ENCODE data around the gene KIF5C.
A peak's percentile ranks its signal among the peaks of the same experiment; 100 is the strongest.

Gene KIF5C

DNA sequence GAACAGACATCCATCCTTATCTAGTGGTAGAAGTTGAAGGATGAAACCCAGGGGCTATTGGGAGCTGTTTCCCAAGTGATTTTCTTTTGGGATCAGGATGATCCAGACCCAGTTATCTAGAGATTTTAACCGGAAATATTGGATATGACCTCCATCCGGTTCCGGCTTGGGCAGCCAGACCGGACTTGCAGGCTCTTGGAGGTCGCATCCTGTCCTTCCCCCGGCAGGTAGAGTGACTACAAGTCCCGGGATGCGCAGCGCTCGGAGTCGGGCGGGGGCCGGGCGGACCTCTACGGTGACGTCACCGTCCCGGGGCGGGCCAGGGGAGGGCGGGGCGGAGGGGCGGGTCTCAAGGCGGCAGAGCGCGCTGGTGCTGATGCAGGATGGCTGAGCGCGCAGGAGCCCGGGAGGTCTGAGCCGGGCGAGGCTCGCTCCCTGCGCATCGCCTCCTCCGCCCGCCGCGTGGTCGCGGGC, at the start of gene KIF5C:
TSS of gene KIF5C (plus strand) at position 360 of the 474 bp plus-strand sequence. CDS start 391 bp downstream, outside the sequence.
- H3K4me3 ChIP-seq (ENCODE audit: low read length): no peak within 1 kb of the TSS
- TF ChIP-seq, protein P1, sequence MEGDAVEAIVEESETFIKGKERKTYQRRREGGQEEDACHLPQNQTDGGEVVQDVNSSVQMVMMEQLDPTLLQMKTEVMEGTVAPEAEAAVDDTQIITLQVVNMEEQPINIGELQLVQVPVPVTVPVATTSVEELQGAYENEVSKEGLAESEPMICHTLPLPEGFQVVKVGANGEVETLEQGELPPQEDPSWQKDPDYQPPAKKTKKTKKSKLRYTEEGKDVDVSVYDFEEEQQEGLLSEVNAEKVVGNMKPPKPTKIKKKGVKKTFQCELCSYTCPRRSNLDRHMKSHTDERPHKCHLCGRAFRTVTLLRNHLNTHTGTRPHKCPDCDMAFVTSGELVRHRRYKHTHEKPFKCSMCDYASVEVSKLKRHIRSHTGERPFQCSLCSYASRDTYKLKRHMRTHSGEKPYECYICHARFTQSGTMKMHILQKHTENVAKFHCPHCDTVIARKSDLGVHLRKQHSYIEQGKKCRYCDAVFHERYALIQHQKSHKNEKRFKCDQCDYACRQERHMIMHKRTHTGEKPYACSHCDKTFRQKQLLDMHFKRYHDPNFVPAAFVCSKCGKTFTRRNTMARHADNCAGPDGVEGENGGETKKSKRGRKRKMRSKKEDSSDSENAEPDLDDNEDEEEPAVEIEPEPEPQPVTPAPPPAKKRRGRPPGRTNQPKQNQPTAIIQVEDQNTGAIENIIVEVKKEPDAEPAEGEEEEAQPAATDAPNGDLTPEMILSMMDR (IDR thresholded peaks at IDR 0.05; ENCODE audit: insufficient read depth, low read depth, low read length, missing control alignments): no peak
- DNase-seq (ENCODE audit: low read depth): peak; percentile 86

DNA sequence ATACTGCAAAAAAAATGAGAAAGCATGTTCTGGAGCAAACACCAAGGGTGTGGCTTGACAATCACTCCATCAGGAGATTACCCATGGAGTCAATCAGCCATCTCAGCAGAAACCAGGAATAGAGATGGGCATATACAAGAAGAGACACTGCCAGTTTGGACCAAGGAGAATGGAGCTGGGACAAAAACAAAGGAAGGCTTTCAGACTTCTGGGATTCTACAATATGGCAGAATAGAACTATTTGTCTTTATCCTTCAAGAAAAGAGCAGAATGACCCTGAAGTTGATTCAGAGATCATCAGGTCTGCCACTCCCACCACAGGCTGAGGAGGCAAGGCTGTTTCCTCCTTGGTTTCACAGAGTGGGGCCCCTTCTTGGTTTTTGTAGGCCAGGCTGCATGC, 48.2 kb upstream of the KIF5C start:
- DNase-seq (ENCODE audit: low read depth): no peak
- TF ChIP-seq, protein P1 (IDR thresholded peaks at IDR 0.05; ENCODE audit: insufficient read depth, low read depth, low read length, missing control alignments): no peak
- no peak overlapping the region for H3K4me3 ChIP-seq (ENCODE audit: low read length)

DNA sequence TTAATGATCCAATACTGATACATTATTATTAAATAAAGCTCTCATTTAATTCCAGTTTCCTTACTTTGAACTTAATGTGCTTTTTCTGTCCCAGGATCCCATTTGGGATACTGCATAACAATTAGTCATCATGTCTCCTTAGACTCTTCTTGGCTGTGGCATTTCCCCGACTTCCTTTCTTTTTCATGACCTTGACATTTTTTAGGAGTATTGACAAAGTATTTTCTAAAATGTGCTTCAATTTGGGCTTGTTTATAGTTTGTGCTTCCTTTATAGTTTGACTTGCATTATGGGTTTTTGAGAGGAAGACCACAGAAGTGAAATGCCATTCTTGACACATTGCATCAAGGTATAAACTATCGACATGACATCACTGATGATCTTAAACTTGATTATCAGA, 46.1 kb upstream of the KIF5C start:
- no peak for DNase-seq (ENCODE audit: low read depth)
- TF ChIP-seq, protein P1 (IDR thresholded peaks at IDR 0.05; ENCODE audit: insufficient read depth, low read depth, low read length, missing control alignments): no peak
- H3K4me3 ChIP-seq (ENCODE audit: low read length): no peak overlapping the region

DNA sequence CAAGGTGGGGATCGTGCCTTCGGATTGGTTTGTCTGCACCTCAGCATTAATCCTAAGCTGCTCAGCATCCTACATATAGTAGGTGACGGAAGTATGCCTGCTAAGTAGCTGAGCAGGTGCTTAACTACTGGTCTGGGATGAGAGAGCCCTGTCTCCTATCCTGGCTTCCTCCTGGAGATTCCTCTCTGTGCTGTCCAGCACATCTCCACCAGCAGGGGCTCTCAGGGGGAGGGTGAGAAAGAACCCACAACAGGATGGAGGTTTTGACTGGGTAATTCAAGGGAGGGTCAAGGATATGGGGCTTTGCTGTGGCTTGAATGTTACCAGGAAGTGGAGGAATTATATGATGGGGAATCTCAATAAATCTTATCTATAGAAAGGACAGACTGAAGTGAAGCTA, 45.4 kb upstream of the KIF5C start:
- H3K4me3 ChIP-seq (ENCODE audit: low read length): no peak overlapping the region
- TF ChIP-seq, protein P1 (IDR thresholded peaks at IDR 0.05; ENCODE audit: insufficient read depth, low read depth, low read length, missing control alignments): no peak
- no peak for DNase-seq (ENCODE audit: low read depth)

DNA sequence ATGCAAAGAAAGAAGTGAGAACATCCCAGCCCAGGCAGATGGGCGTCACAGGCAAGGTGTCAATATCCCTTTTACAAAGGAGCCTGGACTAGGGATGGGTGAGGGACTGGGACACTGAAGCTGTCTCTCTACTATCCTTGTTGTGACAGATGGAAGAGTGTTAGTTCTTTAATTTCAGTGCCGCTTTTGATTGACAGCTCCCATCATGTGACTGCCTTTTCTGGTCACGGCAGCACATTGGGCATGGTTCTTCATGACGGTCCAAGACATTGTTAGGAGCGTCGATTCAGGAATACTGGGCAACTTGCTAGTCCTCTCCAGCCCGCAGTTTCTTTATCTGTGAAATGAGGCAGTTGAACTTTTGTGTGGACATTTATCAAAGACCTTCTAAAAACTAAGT, 42.4 kb upstream of the KIF5C start:
- TF ChIP-seq, protein P1 (IDR thresholded peaks at IDR 0.05; ENCODE audit: insufficient read depth, low read depth, low read length, missing control alignments): no peak
- no peak for DNase-seq (ENCODE audit: low read depth)
- no peak overlapping the region for H3K4me3 ChIP-seq (ENCODE audit: low read length)

DNA sequence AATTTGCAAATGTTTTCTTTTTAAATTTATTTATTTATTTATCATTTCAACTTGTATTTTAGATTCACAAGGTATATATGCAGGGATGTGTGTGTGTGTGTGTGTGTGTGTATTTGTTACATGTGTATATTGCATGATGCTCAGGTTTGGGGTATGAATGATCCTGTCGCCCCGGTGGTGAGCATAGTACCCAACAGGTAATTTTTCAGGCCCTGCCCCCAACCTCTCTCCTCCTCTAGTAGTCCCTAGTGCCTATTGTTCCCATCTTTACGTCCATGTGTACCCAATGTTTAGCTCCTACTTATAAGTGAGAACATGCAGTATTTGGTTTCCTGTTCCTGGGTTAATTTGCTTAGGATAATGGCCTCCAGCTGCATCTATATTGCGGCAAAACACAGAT, 33.0 kb upstream of the KIF5C start:
- no peak overlapping the region for H3K4me3 ChIP-seq (ENCODE audit: low read length)
- no peak for DNase-seq (ENCODE audit: low read depth)
- TF ChIP-seq, protein P1 (IDR thresholded peaks at IDR 0.05; ENCODE audit: insufficient read depth, low read depth, low read length, missing control alignments): no peak

DNA sequence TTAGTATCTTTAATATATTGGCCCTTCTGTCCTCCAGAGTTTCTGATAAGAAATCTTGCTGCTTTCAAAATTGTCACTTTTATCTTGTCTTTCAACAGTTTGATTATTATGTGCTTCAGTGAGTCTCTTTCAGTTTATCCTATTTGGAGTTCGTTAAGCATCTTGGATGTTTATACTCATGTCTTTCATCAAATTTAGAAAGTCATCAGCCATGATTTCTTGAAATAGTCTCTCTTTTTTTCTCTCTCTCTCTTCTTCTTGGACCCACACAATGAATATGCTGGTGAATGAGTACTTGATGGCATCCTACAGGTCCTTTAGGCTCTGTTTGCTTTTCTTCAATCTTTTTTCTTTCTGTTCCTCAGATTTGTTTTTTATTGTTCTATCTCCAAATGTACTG, 26.9 kb upstream of the KIF5C start:
- H3K4me3 ChIP-seq (ENCODE audit: low read length): no peak overlapping the region
- DNase-seq (ENCODE audit: low read depth): no peak
- TF ChIP-seq, protein P1 (IDR thresholded peaks at IDR 0.05; ENCODE audit: insufficient read depth, low read depth, low read length, missing control alignments): no peak

Data from epithelial cell of esophagus (primary cell).